Caco-2 (cell line): Measurements from ENCODE around the gene GH1. TPM values are rescaled to one million over a fixed set of nuclear protein-coding genes. Genes with fewer than 3 reads are reported as not detected.

Source experiments
- BruUV-seq: library from RNA; stranded (reverse); fragments of 400-500 nt; replicated peaks from 2 replicates; lab custom pipeline; 2021; lab: Mats Ljungman, UMichigan
- CTCF ChIA-PET: fragments of 300-600 bp; sonication (Branson Sonifier 250); formaldehyde crosslinking; loops from one replicate; lab custom pipeline; 2022; ENCODE audit warnings: antibody characterized with exemption; lab: Charles Lee
- POLR2A ChIA-PET: fragments of 300-600 bp; sonication (Branson Sonifier 250); formaldehyde crosslinking; loops from one replicate; lab custom pipeline; 2022; ENCODE audit warnings: antibody characterized with exemption; lab: Charles Lee
- DNase-seq, 2 experiments: peaks; one replicate each; pipeline versions ENCODE4 v3.0.0 to v3.0.0-alpha.2; 2020 to 2022
- H3K27me3 ChIP-seq: replicated peaks from 2 replicates; pipeline ENCODE4 v1.6.0; 2011; ENCODE audit warnings: low read length; ENCODE audit not compliant: control insufficient read depth, insufficient read depth
- H3K36me3 ChIP-seq: 2 replicates; pipeline ENCODE4 v1.5.1; 2011; ENCODE audit warnings: low read length; ENCODE audit not compliant: control insufficient read depth, insufficient read depth
- H3K4me1 ChIP-seq: fragments of 250-450 bp; sonication (Bioruptor Pico); 2 replicates; pipeline ENCODE4 v1.5.1; 2020; ENCODE audit warnings: mild to moderate bottlenecking
- H3K4me3 ChIP-seq: 2 replicates; pipeline ENCODE4 v1.5.1; 2011; ENCODE audit warnings: low read depth, mild to moderate bottlenecking, control low read depth, low read length
- H3K9me3 ChIP-seq: fragments of 250-450 bp; sonication (Bioruptor Pico); 2 replicates; pipeline ENCODE4 v1.5.1; 2020; ENCODE audit warnings: mild to moderate bottlenecking, moderate library complexity
- H3K27ac Mint-ChIP-seq: one replicate; pipeline ENCODE4 v1.8.0; 2022; ENCODE audit warnings: mixed read lengths; ENCODE audit not compliant: unreplicated experiment
- H3K27me3 Mint-ChIP-seq: one replicate; pipeline ENCODE4 v1.8.0; 2022; ENCODE audit warnings: mixed read lengths; ENCODE audit not compliant: insufficient read depth, unreplicated experiment
- H3K36me3 Mint-ChIP-seq: one replicate; pipeline ENCODE4 v1.8.0; 2022; ENCODE audit warnings: mild to moderate bottlenecking, mixed read lengths; ENCODE audit not compliant: insufficient read depth, unreplicated experiment
- H3K4me1 Mint-ChIP-seq: one replicate; pipeline ENCODE4 v1.8.0; 2022; ENCODE audit warnings: low read depth, mixed read lengths; ENCODE audit not compliant: unreplicated experiment
- H3K4me3 Mint-ChIP-seq: one replicate; pipeline ENCODE4 v1.8.0; 2022; ENCODE audit warnings: mild to moderate bottlenecking, moderate library complexity, mixed read lengths; ENCODE audit not compliant: unreplicated experiment
- H3K9me3 Mint-ChIP-seq: one replicate; pipeline ENCODE4 v1.8.0; 2022; ENCODE audit warnings: mixed read lengths; ENCODE audit not compliant: unreplicated experiment
- intact Hi-C: fragments of 100-400 bp; cut with micrococcal nuclease; formaldehyde crosslinking; loops from one replicate; pipeline ENCODE4 v1.10.0; 2022; ENCODE audit not compliant: unreplicated experiment
- total RNA-seq: library from RNA; stranded (reverse); gene quantifications from 2 replicates; pipeline ENCODE4 v1.2.3, GENCODE V29; 2022
- TF ChIP-seq, protein P1 (sequence below), 2 experiments: fragments of 200-600 bp in 1 of 2; IDR thresholded peaks; 1 replicate in 1 of 2; 2 replicates in 1 of 2; pipeline versions ENCODE4 v1.5.1 to v1.8.0; 2011 to 2022; ENCODE audit warnings: antibody characterized with exemption in 1 of 2, control low read depth in 1 of 2, inconsistent platforms in 1 of 2, low read depth in 1 of 2, low read length in 1 of 2, mild to moderate bottlenecking in 1 of 2, moderate library complexity in 1 of 2; ENCODE audit not compliant: insufficient read depth in 1 of 2, severe bottlenecking in 1 of 2, unreplicated experiment in 1 of 2

Gene GH1
- total RNA-seq, 1 experiment from 2014 or later, result not detected

DNA sequence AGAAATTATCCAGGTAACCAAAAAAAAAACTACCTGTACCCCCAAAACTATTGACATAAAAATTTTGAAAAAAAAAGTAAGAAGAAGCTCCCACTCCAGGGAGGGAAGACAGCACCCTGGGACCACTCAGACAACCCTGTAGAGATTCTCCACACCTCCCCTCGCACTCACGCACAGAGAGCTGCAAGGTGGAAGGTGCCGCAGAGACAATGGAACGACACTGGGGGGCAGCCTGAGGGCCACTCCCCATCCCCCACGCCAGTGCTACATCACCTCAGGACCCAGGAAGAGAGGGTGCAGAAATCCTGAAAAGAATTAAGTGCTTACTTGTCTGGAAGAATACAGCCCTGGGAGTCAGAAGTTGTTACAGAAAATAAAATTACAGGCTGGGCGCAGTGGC lies 18.7 kb upstream of the GH1 start:
- Histone ChIP-seq H3K36me3 (no peaks in the 10 kb centered on the region), H3K9me3 (0 out of 2 replicates have a peak, but pooled peaks cover 4% of the 10 kb centered on the region), H3K4me3 (no peak overlapping the region), H3K27me3 (no peaks in the 10 kb centered on the region), H3K4me1 (no peaks in the 10 kb centered on the region)
- POLR2A ChIA-PET, result interaction anchor here (0.7 kb wide), 1 partner anchor 509 kb away, joined by 5 read pairs; no protein-coding TSS in a partner anchor
- no TSS peak for BruUV-seq
- Mint-ChIP-seq H3K4me1 (no peaks in the 10 kb centered on the region), H3K4me3 (no peak overlapping the region), H3K36me3 (peaks cover 11% of the 10 kb centered on the region), H3K9me3 (no peaks in the 10 kb centered on the region), H3K27me3 (peaks cover 2% of the 10 kb centered on the region), H3K27ac (no peak overlapping the region)
- intact Hi-C loops, result no loop called here
- CTCF ChIA-PET, result no interaction called here
- TF ChIP-seq, protein P1, sequence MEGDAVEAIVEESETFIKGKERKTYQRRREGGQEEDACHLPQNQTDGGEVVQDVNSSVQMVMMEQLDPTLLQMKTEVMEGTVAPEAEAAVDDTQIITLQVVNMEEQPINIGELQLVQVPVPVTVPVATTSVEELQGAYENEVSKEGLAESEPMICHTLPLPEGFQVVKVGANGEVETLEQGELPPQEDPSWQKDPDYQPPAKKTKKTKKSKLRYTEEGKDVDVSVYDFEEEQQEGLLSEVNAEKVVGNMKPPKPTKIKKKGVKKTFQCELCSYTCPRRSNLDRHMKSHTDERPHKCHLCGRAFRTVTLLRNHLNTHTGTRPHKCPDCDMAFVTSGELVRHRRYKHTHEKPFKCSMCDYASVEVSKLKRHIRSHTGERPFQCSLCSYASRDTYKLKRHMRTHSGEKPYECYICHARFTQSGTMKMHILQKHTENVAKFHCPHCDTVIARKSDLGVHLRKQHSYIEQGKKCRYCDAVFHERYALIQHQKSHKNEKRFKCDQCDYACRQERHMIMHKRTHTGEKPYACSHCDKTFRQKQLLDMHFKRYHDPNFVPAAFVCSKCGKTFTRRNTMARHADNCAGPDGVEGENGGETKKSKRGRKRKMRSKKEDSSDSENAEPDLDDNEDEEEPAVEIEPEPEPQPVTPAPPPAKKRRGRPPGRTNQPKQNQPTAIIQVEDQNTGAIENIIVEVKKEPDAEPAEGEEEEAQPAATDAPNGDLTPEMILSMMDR (IDR thresholded peaks at IDR 0.05; ENCODE audit: insufficient read depth in 1 of 2, low read depth in 1 of 2, low read length in 1 of 2, severe bottlenecking in 1 of 2, unreplicated experiment in 1 of 2), result no peak
- no peak for DNase-seq

DNA sequence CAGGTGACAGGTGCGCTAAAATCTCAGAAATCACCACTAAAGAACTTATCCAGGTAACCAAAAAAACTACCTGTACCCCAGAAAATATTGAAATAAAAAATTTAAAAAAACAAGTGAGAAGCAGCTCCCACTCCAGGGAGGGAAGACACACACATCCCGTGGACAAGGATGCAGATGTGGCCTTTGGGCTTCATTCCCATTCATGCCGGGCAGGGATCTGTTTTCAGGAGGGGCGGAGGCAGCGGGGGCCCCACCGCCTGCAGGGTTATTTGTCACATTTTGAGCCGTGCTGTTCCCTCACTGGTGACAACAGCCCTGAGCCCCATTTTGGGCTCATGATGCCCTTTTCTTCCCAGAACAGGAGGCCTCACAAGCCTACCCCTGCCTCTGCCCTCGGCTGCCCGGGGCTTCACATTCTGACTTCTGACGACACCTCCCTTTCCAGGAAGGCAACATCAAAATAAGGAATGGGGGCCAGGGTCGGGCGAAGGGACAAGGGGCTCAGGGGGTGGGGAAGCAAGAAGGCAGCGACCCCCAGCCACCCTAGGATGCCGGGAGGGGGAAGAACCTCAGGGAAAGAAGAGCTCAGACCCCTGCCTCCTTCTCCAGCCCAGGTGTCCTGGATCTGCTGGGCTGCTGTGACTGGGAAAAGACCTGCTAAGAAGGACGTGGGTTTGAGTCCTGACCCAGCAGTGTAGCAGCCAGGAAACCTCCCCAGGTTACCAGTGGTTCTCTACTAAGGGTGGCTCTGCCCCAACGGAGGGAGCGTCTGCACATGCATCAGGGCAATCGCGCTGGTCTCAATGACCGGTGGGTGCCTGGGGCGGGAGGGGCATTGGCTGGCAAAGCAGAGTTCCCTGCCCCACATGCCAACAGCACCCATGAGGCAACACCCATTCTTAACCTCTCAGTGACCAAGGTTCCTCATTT lies 15.8 kb upstream of the GH1 start:
- Histone ChIP-seq H3K27me3 (no peaks in the 10 kb centered on the region), H3K9me3 (0 out of 2 replicates have a peak, but pooled peaks cover 4% of the 10 kb centered on the region), H3K36me3 (no peaks in the 10 kb centered on the region), H3K4me1 (no peaks in the 10 kb centered on the region), H3K4me3 (no peak overlapping the region)
- Mint-ChIP-seq H3K27me3 (peaks cover 2% of the 10 kb centered on the region), H3K36me3 (peaks cover 6% of the 10 kb centered on the region), H3K4me3 (no peak overlapping the region), H3K9me3 (no peaks in the 10 kb centered on the region), H3K27ac (no peak overlapping the region), H3K4me1 (no peaks in the 10 kb centered on the region)
- TF ChIP-seq, protein P1 (IDR thresholded peaks at IDR 0.05; ENCODE audit: insufficient read depth in 1 of 2, low read depth in 1 of 2, low read length in 1 of 2, severe bottlenecking in 1 of 2, unreplicated experiment in 1 of 2), result no peak
- intact Hi-C loops, result no loop called here
- no peak for DNase-seq
- no TSS peak for BruUV-seq
- ChIA-PET POLR2A (no interaction called here), CTCF (interaction anchor here (1.2 kb wide), 1 partner anchor 12 kb away, joined by 3 read pairs; no protein-coding TSS in a partner anchor)

DNA sequence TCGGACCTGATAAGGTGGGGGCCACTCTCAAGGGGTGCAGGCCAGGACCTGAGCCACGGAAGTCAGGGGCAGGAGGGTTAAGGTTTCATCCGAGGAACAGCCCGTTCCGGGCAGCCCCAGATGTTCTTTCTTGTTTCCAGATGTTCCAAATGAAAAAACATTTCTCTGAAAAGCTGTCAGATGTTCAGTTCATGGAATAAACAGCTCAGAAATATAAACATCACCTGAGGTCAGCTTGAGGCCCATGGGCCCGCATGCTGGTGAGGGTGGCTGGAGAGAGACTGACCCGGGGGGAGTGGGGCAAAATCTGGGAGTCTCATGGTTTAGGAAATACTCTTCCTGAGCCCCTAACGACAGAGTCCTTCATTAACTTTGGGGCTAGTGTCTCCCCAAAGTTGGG lies 15.0 kb upstream of the GH1 start:
- no peaks in the 10 kb centered on the region for H3K4me1 Mint-ChIP-seq
- Histone ChIP-seq H3K4me3 (no peak overlapping the region), H3K4me1 (no peaks in the 10 kb centered on the region), H3K27me3 (no peaks in the 10 kb centered on the region), H3K9me3 (0 out of 2 replicates have a peak, but pooled peaks cover 4% of the 10 kb centered on the region), H3K36me3 (no peaks in the 10 kb centered on the region)
- CTCF ChIA-PET, result interaction anchor here (1.2 kb wide), 1 partner anchor 13 kb away, joined by 3 read pairs; no protein-coding TSS in a partner anchor
- peaks cover 2% of the 10 kb centered on the region for H3K27me3 Mint-ChIP-seq
- peaks cover 6% of the 10 kb centered on the region for H3K36me3 Mint-ChIP-seq
- TF ChIP-seq, protein P1 (IDR thresholded peaks at IDR 0.05; ENCODE audit: insufficient read depth in 1 of 2, low read depth in 1 of 2, low read length in 1 of 2, severe bottlenecking in 1 of 2, unreplicated experiment in 1 of 2), result no peak
- POLR2A ChIA-PET, result no interaction called here
- H3K27ac Mint-ChIP-seq, result no peak overlapping the region
- intact Hi-C loops, result no loop called here
- no TSS peak for BruUV-seq
- no peaks in the 10 kb centered on the region for H3K9me3 Mint-ChIP-seq
- H3K4me3 Mint-ChIP-seq, result no peak overlapping the region
- DNase-seq, result no peak
